Activated naive CD8-positive, alpha-beta T cell treated with anti-CD3 and anti-CD28 coated beads, Interleukin-2, amount 50 U/mL, for 24 hours (primary cell): ENCODE data around the gene COX4I2.
"Not testable (repeated sequence)": the region's sequence is repeated elsewhere in the genome, so short reads cannot be mapped to it uniquely, and the experiment has no call there.

Source experiments
- ATAC-seq: fragments of 150-1000 bp; cut with Tn5 transposase; one replicate; pipeline ENCODE4 v1.10.0; 2021
- DNase-seq: peaks from one replicate; pipeline ENCODE4 v3.0.0; 2021
- H3K27ac Mint-ChIP-seq: one replicate; pipeline ENCODE4 v1.8.0; 2021; ENCODE audit warnings: mild to moderate bottlenecking, mixed read lengths
- H3K27me3 Mint-ChIP-seq: one replicate; pipeline ENCODE4 v1.8.0; 2021; ENCODE audit warnings: mixed read lengths
- H3K36me3 Mint-ChIP-seq: one replicate; pipeline ENCODE4 v1.8.0; 2021; ENCODE audit warnings: low read depth, mixed read lengths
- H3K4me1 Mint-ChIP-seq: one replicate; pipeline ENCODE4 v1.8.0; 2021; ENCODE audit warnings: mixed read lengths
- H3K4me3 Mint-ChIP-seq: one replicate; pipeline ENCODE4 v1.8.0; 2021; ENCODE audit warnings: mild to moderate bottlenecking, moderate library complexity, mixed read lengths
- H3K9me3 Mint-ChIP-seq: one replicate; pipeline ENCODE4 v1.8.0; 2021; ENCODE audit warnings: mixed read lengths

COX4I2 gene

GRCh38 chr20:31637660-31638059 is at the start of gene COX4I2:
COX4I2 (plus strand) TSS chr20:31637912; CDS start chr20:31639018, 1,106 bp downstream.
- peaks cover 16% of the 10 kb centered on the region for H3K27me3 Mint-ChIP-seq
- H3K36me3 Mint-ChIP-seq: no peaks in the 10 kb centered on the region
- H3K4me1 Mint-ChIP-seq: peaks cover 11% of the 10 kb centered on the region
- ATAC-seq (no peak), DNase-seq (no peak)
- no peak within 1 kb of the TSS for H3K4me3 Mint-ChIP-seq
- no peaks in the 10 kb centered on the region for H3K9me3 Mint-ChIP-seq
- H3K27ac Mint-ChIP-seq: no peak within 1 kb of the TSS

DNA sequence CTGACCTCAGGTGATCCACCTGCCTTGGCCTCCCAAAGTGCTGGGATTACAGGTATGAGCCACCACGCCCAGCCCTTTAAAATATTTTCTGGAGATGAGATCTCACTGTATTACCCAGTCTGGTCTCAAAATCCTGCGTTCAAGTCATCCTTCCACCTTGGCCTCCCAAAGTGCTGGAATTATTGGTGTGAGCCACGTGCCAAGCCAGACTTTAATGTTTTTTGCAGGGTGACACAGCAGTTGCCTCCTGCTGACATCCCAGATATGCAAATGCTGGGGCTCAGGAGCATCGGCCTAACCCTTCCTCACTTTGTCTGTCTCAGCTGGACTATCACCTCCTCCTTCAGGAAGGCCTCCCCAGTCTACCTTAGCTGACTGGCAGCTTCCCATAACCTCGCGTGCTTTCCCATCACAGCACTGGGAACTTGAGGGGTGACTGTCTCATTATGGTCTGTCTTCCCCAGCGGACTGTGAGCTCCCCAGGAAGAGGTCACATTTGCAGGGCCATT is 46.9 kb upstream of the COX4I2 start:
- H3K36me3 Mint-ChIP-seq: no peaks in the 10 kb centered on the region
- H3K4me3 Mint-ChIP-seq: no peak overlapping the region
- no peak overlapping the region for H3K27ac Mint-ChIP-seq
- DNase-seq (no peak), ATAC-seq (no peak)
- H3K27me3 Mint-ChIP-seq: peaks cover 26% of the 10 kb centered on the region
- no peaks in the 10 kb centered on the region for H3K9me3 Mint-ChIP-seq
- H3K4me1 Mint-ChIP-seq: peaks cover 14% of the 10 kb centered on the region

- no peak overlapping the region for H3K27ac Mint-ChIP-seq
- no peak overlapping the region for H3K4me3 Mint-ChIP-seq
- peaks cover 9% of the 10 kb centered on the region for H3K4me1 Mint-ChIP-seq
- H3K9me3 Mint-ChIP-seq: no peaks in the 10 kb centered on the region
- H3K36me3 Mint-ChIP-seq: no peaks in the 10 kb centered on the region
- peak; percentile 87 for ATAC-seq
- H3K27me3 Mint-ChIP-seq: peaks cover 14% of the 10 kb centered on the region
- DNase-seq: no peak
Measured at GRCh38 chr20:31593221-31594001, 44.3 kb upstream of the COX4I2 start.

DNA sequence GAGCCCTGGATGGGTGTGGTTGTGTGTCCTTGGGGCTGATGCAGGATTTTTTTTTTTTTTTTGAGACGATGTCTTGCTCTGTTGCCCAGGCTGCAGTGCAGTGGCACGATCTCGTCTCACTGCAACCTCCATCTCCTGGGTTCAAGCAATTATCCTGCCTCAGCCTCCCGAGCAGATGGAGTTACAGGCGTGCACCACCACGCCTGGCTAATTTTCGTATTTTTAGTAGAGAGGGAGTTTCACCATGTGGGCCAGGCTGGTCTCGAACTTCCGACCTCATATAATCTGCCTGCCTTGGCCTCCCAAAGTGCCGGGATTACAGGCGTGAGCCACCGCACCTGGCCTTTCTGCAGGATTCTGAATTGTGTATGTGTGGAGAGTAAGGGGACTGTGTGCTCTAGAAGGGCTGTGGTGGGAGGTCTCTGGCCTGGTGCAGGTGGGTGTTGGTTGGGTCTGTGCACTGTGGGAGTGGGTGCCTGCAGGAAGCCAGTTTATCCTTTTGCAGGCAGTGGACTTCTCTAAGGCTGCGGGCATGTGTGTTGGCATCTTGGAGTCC is 43.6 kb upstream of the COX4I2 start:
- H3K27ac Mint-ChIP-seq: no peak overlapping the region
- H3K4me3 Mint-ChIP-seq: no peak overlapping the region
- H3K4me1 Mint-ChIP-seq: peaks cover 9% of the 10 kb centered on the region
- no peaks in the 10 kb centered on the region for H3K36me3 Mint-ChIP-seq
- DNase-seq (no peak), ATAC-seq (no peak)
- H3K9me3 Mint-ChIP-seq: no peaks in the 10 kb centered on the region
- peaks cover 8% of the 10 kb centered on the region for H3K27me3 Mint-ChIP-seq

DNA sequence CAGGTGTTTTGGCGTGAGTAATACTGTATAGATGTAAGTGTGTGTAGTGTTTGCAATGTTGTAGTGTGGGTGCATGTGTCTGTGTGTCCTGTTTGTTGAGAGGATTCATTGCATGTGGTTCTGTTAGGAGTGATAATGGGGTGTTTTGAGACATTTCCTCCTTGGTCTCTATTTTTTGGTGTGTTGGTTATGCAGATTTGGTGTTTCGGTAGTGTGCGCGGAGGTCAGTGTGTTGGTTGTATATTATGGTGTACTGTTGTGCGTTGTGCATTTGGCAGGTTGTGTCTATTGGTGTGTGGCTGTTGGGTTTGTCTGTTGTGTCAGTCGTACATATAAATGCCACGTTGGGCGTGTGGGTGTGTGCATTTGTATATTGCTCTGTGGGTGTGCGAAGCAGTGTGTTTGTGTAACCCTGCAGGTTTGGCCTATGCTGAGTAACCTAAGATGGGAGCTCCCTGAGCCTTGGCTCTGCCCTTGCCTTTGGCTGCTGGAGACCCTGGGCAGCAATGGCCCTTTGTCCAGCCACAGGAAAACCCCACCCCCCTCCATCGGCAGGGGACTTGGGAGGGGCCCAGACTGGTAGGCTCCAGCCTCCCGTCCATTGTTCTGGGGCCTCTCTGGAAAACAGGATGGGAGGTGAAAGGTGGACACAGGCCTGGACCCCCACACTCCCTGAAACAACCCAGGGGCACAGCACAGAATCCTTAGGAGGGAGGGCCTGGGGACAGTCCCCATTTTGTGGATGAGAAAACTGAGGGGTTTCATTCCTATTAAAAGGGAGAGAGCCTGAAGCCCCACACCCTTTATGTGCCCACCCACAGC is 42.9 kb upstream of the COX4I2 start:
- Mint-ChIP-seq H3K27me3 (peaks cover 4% of the 10 kb centered on the region), H3K4me1 (peaks cover 9% of the 10 kb centered on the region), H3K36me3 (no peaks in the 10 kb centered on the region), H3K27ac (no peak overlapping the region), H3K4me3 (no peak overlapping the region), H3K9me3 (no peaks in the 10 kb centered on the region)
- ATAC-seq (no peak), DNase-seq (no peak)

- H3K36me3 Mint-ChIP-seq: no peaks in the 10 kb centered on the region
- peaks cover 9% of the 10 kb centered on the region for H3K4me1 Mint-ChIP-seq
- no peak for DNase-seq
- H3K4me3 Mint-ChIP-seq: no peak overlapping the region
- no peaks in the 10 kb centered on the region for H3K9me3 Mint-ChIP-seq
- no peak for ATAC-seq
- no peak overlapping the region for H3K27ac Mint-ChIP-seq
- H3K27me3 Mint-ChIP-seq: peaks cover 4% of the 10 kb centered on the region
Measured at GRCh38 chr20:31595380-31595653, 42.4 kb upstream of the COX4I2 start.

DNA sequence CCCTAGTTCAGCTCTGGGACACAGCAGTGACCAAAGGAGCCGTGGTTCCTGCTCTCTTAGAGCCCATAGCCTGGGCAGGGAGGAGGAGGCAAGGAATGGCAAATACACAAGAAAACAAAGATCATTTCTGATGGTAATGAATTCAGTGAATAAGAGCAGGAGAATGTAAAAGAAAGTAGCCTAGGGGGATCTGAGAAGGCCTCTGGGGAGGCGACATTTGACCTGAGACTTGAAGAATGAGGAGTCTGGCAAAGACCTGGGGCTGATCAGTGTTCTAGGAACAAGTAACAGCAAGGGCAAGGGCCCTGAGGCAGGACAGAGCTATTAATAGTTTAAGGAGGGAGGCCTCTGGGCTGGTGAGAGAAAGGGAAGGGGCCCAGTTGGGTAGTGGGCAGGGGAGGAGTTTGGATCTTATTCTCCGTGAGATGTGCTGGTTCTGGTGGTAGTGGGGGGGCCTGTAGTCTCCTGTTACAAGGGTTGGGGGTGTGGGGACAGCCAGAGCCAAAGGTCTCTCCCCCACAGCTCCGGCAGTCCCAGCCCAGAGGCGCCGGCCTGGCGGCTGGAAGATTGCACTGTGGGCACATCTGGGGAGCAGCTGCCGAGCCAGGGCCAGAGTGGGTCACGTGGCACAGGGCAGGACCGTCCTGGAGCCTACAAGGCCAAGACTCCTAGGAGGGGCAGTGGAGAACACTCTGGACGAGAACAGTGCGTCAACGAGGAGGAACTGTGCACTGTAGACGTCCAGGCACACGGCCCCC is 41.9 kb upstream of the COX4I2 start:
- H3K9me3 Mint-ChIP-seq: no peaks in the 10 kb centered on the region
- H3K27ac Mint-ChIP-seq: no peak overlapping the region
- no peak for ATAC-seq
- H3K4me1 Mint-ChIP-seq: peaks cover 9% of the 10 kb centered on the region
- peaks cover 4% of the 10 kb centered on the region for H3K27me3 Mint-ChIP-seq
- no peak overlapping the region for H3K4me3 Mint-ChIP-seq
- H3K36me3 Mint-ChIP-seq: no peaks in the 10 kb centered on the region
- no peak for DNase-seq

- H3K36me3 Mint-ChIP-seq, DNase-seq, H3K9me3 Mint-ChIP-seq, H3K27me3 Mint-ChIP-seq, ATAC-seq, H3K4me3 Mint-ChIP-seq, H3K4me1 Mint-ChIP-seq, H3K27ac Mint-ChIP-seq: not testable (repeated sequence)
Measured at GRCh38 chr20:31596412-31596715, 41.3 kb upstream of the COX4I2 start.

- Mint-ChIP-seq H3K27me3 (peaks cover 4% of the 10 kb centered on the region), H3K27ac (no peak overlapping the region), H3K36me3 (no peaks in the 10 kb centered on the region), H3K9me3 (no peaks in the 10 kb centered on the region), H3K4me3 (no peak overlapping the region), H3K4me1 (peaks cover 9% of the 10 kb centered on the region)
- DNase-seq (no peak), ATAC-seq (no peak)
Measured at GRCh38 chr20:31596831-31597480, 40.8 kb upstream of the COX4I2 start.

- no peak for DNase-seq
- H3K4me1 Mint-ChIP-seq: peaks cover 10% of the 10 kb centered on the region
- H3K27ac Mint-ChIP-seq: no peak overlapping the region
- no peaks in the 10 kb centered on the region for H3K9me3 Mint-ChIP-seq
- H3K4me3 Mint-ChIP-seq: no peak overlapping the region
- peaks cover 5% of the 10 kb centered on the region for H3K27me3 Mint-ChIP-seq
- no peaks in the 10 kb centered on the region for H3K36me3 Mint-ChIP-seq
- no peak for ATAC-seq
Measured at GRCh38 chr20:31597481-31597855, 40.2 kb upstream of the COX4I2 start.

DNA sequence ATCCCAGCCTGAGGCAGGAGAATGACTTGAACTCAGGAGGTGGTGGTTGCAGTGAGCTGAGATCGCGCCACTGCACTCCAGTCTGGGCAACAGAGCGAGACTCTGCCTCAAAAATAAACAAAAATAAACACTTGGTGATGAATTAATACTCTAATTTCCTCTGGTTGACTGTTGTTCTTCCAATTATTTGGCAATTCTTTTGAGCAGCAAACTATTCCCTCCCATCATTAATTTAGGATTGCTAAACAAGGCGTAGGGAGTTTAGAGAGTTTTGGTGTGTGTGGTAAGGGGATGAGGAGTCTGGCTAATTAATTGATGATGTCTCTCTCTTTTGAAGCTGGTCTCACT is 35.3 kb upstream of the COX4I2 start:
- Mint-ChIP-seq H3K9me3 (no peaks in the 10 kb centered on the region), H3K36me3 (no peaks in the 10 kb centered on the region), H3K4me3 (no peak overlapping the region), H3K27me3 (peaks cover 42% of the 10 kb centered on the region), H3K27ac (no peak overlapping the region), H3K4me1 (peaks cover 36% of the 10 kb centered on the region)
- ATAC-seq (no peak), DNase-seq (no peak)

DNA sequence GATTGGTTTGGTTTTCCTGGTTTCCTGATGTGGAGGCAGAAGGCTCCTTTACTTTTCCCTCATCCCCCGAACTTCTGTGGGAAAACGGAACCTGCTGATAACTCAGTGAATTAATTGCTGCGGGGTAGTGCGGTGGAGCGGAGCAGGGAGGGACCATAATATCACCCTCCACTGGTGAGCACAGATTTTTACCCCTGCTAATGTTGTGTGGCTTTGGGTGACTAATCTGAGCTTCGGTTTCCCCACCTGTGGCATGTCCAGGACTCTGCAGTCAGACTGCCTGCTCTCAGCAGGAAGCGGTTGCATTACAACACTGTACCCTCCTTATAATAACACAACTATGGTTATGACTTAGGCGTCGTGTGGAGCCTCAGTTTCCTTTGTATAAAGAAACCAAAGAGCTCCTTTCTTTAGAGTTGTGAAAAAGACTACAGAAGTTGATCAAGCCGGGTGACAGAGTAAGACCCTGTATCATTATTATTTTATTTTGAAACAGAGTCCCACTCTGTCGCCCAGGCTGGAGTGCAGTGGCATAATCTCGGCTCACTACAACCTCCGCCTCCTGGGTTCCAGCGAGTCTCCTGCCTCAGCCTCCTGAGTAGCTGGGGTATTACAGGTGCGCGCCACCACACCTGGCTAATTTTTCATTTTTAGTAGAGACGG is 34.8 kb upstream of the COX4I2 start:
- Mint-ChIP-seq H3K9me3 (no peaks in the 10 kb centered on the region), H3K27me3 (peaks cover 48% of the 10 kb centered on the region), H3K36me3 (no peaks in the 10 kb centered on the region), H3K4me1 (peaks cover 36% of the 10 kb centered on the region), H3K4me3 (peak overlapping the region; percentile 49), H3K27ac (peak overlapping the region; percentile 62)
- ATAC-seq (peak; percentile 81), DNase-seq (peak; percentile 34)

- peak; percentile 56 for ATAC-seq
- H3K27me3 Mint-ChIP-seq: peaks cover 56% of the 10 kb centered on the region
- no peak overlapping the region for H3K27ac Mint-ChIP-seq
- no peaks in the 10 kb centered on the region for H3K36me3 Mint-ChIP-seq
- H3K4me3 Mint-ChIP-seq: peak overlapping the region; percentile 89
- no peaks in the 10 kb centered on the region for H3K9me3 Mint-ChIP-seq
- peaks cover 36% of the 10 kb centered on the region for H3K4me1 Mint-ChIP-seq
- peak; percentile 82 for DNase-seq
Measured at GRCh38 chr20:31603822-31604566, 33.7 kb upstream of the COX4I2 start.
